HG03196 (cell line): ENCODE results near the gene TTC4.
A peak's percentile ranks its signal among the peaks of the same experiment; 100 is the strongest.

Source experiments
- ATAC-seq: cut with Tn5 transposase; IDR thresholded peaks from one replicate; pipeline ENCODE4 v1.9.1; 2021; ENCODE audit not compliant: unreplicated experiment

The TTC4 gene, protein sequence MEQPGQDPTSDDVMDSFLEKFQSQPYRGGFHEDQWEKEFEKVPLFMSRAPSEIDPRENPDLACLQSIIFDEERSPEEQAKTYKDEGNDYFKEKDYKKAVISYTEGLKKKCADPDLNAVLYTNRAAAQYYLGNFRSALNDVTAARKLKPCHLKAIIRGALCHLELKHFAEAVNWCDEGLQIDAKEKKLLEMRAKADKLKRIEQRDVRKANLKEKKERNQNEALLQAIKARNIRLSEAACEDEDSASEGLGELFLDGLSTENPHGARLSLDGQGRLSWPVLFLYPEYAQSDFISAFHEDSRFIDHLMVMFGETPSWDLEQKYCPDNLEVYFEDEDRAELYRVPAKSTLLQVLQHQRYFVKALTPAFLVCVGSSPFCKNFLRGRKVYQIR

GRCh38 chr1:54715493-54716298, at the start of gene TTC4:
Gene TTC4 (plus strand): TSS chr1:54715861. CDS start chr1:54715909, 48 bp downstream.
- ATAC-seq: peak; percentile 96

DNA sequence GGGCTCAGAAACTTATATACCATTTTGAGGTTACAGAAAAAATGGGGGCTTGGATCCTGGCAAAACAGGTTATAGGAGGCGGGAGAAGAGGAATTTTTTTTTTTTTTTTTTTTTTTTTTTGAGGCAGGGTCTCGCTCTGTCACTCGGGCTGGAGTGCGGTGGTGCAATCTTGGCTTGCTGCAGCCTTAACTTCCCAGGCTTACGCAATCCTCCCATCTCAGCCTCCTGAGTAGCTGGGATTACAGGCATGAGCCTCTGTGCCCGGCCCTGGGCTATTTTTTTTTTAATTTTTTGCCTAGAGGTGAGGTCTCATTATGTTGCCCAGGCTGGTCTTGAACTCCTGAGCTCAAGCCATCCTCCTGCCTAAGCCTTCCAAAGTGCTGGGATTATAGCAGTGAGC, 49.3 kb upstream of the TTC4 start:
- no peak for ATAC-seq

DNA sequence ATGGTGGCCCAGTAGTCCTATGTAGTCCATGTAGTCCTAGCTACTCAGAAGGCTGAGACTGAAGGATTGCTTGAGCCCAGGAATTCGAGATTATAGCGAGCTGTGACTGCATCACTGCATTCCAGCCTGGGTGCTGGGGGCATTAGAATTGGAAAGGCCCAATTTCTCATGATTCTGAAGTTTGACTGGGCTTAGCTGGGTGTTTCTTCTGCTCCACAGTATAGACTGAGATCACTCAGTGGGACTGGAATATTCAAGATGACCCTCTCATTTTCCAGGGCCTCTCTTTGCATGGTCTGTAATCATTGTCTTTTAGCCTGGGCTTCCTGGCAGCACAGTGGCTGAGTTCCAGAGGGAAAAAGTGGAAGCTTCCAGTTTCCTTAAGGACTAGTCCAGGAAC, 47.9 kb upstream of the TTC4 start:
- ATAC-seq: no peak

- no peak for ATAC-seq
Observed at GRCh38 chr1:54668567-54668966, 47.1 kb upstream of the TTC4 start.

DNA sequence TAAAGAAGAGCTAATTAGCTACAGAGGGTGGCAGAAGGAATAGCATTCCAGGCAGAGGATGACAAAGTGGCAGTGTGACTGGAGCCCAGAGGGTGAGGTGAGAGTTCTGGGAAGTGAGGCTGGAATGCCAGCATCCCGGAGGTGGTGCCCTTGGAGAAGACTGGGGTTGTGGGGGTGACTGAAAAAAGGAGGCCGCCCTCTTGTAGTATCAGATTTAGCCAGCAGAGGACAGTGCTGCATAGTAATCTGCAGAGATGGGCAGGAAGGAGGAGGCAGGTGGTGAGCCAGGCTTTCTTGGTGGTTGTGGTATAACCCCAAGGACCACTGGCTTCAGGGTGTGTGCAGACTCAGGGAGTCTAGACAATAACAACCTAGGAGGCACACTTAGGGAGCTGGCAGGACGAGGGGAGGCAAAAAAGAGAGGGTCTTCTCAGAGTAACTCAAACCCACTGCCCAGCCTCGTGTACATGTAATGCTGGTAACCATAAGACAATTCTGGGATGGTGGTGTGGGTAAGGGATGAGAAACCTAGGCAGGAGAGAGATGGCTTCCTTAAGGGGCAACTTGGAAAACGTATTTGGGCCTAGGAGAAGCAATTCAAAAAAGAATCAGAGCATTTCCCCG, 43.6 kb upstream of the TTC4 start:
- ATAC-seq: peak; percentile 55

GRCh38 chr1:54678776-54679643, 36.7 kb upstream of the TTC4 start:
- ATAC-seq: no peak

GRCh38 chr1:54679706-54680105, 36.0 kb upstream of the TTC4 start:
- no peak for ATAC-seq

- no peak for ATAC-seq
Observed at GRCh38 chr1:54680387-54680786, 35.3 kb upstream of the TTC4 start.

- no peak for ATAC-seq
Observed at GRCh38 chr1:54681358-54681757, 34.3 kb upstream of the TTC4 start.

GRCh38 chr1:54683453-54683852, 32.2 kb upstream of the TTC4 start:
- no peak for ATAC-seq

- ATAC-seq: no peak
Observed at GRCh38 chr1:54685335-54685905, 30.2 kb upstream of the TTC4 start.

GRCh38 chr1:54686155-54686554, 29.5 kb upstream of the TTC4 start:
- ATAC-seq: no peak

DNA sequence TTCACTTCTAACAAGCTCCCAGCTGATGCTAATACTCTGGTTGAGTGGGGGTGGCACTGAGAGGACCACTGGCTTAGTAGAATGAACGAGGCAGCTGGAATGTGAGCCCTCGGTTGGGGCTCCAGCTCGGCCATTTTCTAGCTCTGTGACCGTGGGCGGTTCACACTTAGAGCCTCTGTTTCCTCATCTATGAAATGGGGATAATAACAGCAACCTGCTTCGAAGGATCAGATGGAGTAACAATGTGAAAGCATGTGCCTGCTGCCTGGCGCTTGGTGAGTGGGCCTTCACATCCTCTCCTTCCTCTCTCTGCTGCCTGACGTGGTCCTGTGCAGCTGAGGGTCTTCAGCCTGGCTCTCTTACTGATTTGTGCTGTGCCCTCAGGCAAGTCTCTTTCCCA, 20.9 kb upstream of the TTC4 start:
- no peak for ATAC-seq

DNA sequence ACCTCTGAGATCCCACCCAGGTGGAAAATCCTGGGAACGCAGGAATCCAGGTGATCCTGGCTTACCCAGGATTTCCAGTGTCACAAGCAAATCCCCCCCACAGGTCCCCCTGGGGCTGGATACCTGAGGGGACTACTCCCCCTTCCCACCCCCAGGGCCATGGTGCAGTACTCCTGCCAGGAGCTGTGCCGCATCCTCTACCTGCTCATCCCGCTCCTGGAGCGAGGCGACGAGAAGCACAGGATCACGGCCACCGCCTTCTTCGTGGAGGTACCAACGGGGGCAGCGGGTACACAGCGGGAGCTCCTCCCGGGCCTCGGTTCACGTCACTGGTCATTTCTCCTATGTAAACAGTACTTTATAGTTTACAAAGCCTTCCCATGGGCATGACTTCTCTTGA, 20.4 kb upstream of the TTC4 start:
- no peak for ATAC-seq

GRCh38 chr1:54695764-54696163, 19.9 kb upstream of the TTC4 start:
- ATAC-seq: no peak

- ATAC-seq: no peak
Observed at GRCh38 chr1:54696262-54696661, 19.4 kb upstream of the TTC4 start.

GRCh38 chr1:54697896-54698295, 17.8 kb upstream of the TTC4 start:
- no peak for ATAC-seq

- ATAC-seq: no peak
Observed at GRCh38 chr1:54698346-54698745, 17.3 kb upstream of the TTC4 start.

DNA sequence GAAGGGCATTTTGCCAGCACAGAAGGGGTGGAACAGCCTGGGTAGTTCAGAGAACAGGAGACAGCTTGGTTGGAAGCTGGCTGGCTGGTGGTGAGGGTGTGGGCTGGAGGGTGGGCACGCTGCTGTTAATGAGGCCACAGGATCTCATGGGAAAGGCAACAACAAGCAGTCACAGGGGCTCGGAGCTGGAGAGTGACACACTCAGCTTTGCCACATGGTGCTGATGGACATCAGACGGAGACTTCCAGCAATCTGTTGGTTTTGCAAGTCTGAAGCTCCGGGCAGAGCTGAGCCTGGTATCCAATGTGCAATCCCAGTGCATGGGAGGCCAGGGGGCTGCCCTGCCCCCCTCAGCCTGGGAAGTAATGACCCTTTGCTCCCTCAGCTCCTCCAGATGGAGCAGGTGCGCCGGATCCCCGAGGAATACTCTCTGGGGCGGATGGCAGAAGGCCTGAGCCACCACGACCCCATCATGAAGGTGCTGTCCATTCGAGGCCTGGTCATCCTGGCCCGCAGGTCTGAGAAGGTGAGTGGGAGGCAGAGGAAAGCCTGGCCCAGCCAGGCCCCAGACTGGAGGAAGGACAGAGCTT, 15.6 kb upstream of the TTC4 start:
- no peak for ATAC-seq

GRCh38 chr1:54701066-54701465, 14.6 kb upstream of the TTC4 start:
- ATAC-seq: no peak
